ENCODE measurements around the gene BAHCC1. TPM values are rescaled to one million over a fixed set of nuclear protein-coding genes. Genes with fewer than 3 reads are reported as not detected.

BAHCC1 gene
- total and polyA plus RNA-seq, 9 of the 15 experiments (the other 6 are each of a cell fraction or from before 2014, with no cell fraction given) = 0.14 to 26.9 (median 5.0) TPM

DNA sequence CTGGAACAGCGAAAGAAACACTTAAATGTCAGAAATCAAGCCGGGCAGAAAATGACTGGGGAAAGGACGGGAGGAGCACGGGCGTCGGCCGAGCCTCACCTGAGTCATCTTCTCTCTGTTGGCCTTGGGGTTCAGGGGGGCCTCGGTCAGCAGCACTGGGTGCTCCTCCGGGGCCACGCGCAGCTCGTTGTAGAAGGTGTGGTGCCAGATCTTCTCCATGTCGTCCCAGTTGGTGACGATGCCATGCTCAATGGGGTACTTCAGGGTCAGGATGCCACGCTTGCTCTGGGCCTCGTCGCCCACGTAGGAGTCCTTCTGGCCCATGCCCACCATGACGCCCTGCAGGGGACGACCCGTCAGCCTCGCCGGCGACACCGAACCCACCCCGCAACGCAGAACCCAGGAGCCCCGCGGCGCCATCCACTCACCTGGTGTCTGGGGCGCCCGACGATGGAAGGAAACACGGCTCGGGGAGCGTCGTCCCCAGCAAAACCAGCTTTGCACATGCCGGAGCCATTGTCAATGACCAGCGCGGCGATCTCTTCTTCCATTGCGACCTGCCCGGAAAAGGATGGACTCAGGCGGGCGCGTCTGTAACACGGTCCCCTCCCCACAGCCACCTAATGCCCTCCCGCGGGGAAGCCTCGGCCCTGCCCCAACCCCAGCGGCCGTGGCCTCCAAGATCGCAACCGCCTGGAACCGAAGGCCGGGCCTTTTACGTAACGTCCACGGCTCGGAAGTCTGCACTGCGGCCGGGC lies 116.7 kb downstream of the BAHCC1 start (continued):
- TF ChIP-seq ARID2 (IDR thresholded peaks at IDR 0.05) (no peak), ZNF311 (CRISPR knock-in tag; IDR thresholded peaks at IDR 0.05) (no peak), ZFP1 (CRISPR knock-in tag; IDR thresholded peaks at IDR 0.05) (no peak), ILF3 (IDR thresholded peaks at IDR 0.05; ENCODE audit: borderline replicate concordance) (no peak; the same call in 1 of the 2 replicates), PTBP1 (IDR thresholded peaks at IDR 0.05; ENCODE audit: low read depth, low read length) (no peak), ATF6 (CRISPR knock-in tag; IDR thresholded peaks at IDR 0.05) (no peak), DMBX1 (CRISPR knock-in tag; IDR thresholded peaks at IDR 0.05; ENCODE audit: borderline replicate concordance) (no peak), ZZZ3 (IDR thresholded peaks at IDR 0.05) (no peak), PRMT5 (CRISPR knock-in tag; IDR thresholded peaks at IDR 0.05) (no peak), PHB2 (IDR thresholded peaks at IDR 0.05; ENCODE audit: low read depth) (no peak), HIVEP1 (CRISPR knock-in tag; IDR thresholded peaks at IDR 0.05) (no peak), ZNF197 (CRISPR knock-in tag; IDR thresholded peaks at IDR 0.05; ENCODE audit: low read depth) (no peak), HDAC2 (IDR thresholded peaks at IDR 0.05) (no peak), ZNF79 (CRISPR knock-in tag; IDR thresholded peaks at IDR 0.05; ENCODE audit: low read depth) (no peak), XRCC5 (IDR thresholded peaks at IDR 0.05; ENCODE audit: low read depth, low read length) (0 out of 2 replicates have a peak, but pooled peaks have one; percentile 16), E2F4 (CRISPR knock-in tag; IDR thresholded peaks at IDR 0.05; ENCODE audit: low read depth) (peak; percentile 45; the same call in 1 of the 2 replicates), MBD2 (IDR thresholded peaks at IDR 0.05; ENCODE audit: borderline replicate concordance, low read depth) (no peak), ZFPM2 (CRISPR knock-in tag; IDR thresholded peaks at IDR 0.05) (no peak), CHD1 (IDR thresholded peaks at IDR 0.05; ENCODE audit: low read length) (peak; percentile 99), COPS2 (conservative IDR thresholded peaks at IDR 0.05) (no peak), JUN (IDR thresholded peaks at IDR 0.05; ENCODE audit: borderline replicate concordance, low read depth, low read length) (no peak), JUN (CRISPR knock-in tag; IDR thresholded peaks at IDR 0.05; ENCODE audit: borderline replicate concordance) (no peak), HBP1 (CRISPR knock-in tag; IDR thresholded peaks at IDR 0.05) (peak; percentile 58; the same call in 1 of the 2 replicates), ZNF263 (CRISPR knock-in tag; IDR thresholded peaks at IDR 0.05; ENCODE audit: borderline replicate concordance) (peak; percentile 36)
- TF ChIP-seq, protein P1, sequence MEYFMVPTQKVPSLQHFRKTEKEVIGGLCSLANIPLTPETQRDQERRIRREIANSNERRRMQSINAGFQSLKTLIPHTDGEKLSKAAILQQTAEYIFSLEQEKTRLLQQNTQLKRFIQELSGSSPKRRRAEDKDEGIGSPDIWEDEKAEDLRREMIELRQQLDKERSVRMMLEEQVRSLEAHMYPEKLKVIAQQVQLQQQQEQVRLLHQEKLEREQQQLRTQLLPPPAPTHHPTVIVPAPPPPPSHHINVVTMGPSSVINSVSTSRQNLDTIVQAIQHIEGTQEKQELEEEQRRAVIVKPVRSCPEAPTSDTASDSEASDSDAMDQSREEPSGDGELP (CRISPR knock-in tag; IDR thresholded peaks at IDR 0.05; ENCODE audit: borderline replicate concordance) = peak; percentile 65
